ENCODE data around the gene STK24. TPM values are rescaled to one million over a fixed set of nuclear protein-coding genes. Genes with fewer than 3 reads are reported as not detected.
"Not testable (repeated sequence)": the region's sequence is repeated elsewhere in the genome, so short reads cannot be mapped to it uniquely, and the experiment has no call there.

STK24 gene
- total RNA-seq, 1 experiment from 2014 or later = 84.8 TPM

GRCh38 chr13:98622931-98623331 is 46.0 kb upstream of the STK24 start:
- Histone ChIP-seq H3K4me3 (ENCODE audit: low read depth, low read length, poor library complexity, severe bottlenecking) (no peak overlapping the region), H3K27me3 (replicated peaks; ENCODE audit: insufficient read depth, low read depth, low read length, poor library complexity) (no peaks in the 10 kb centered on the region), H3K4me1 (ENCODE audit: insufficient read depth, low read length, poor library complexity, severe bottlenecking) (peaks cover 6% of the 10 kb centered on the region), H3K9me3 (ENCODE audit: low read depth, low read length, poor library complexity, severe bottlenecking) (no peaks in the 10 kb centered on the region), H3K27ac (ENCODE audit: low read depth, low read length, poor library complexity, severe bottlenecking) (no peak overlapping the region), H3K36me3 (ENCODE audit: insufficient read depth, low read length, poor library complexity, severe bottlenecking) (no peaks in the 10 kb centered on the region)
- DNase-seq (ENCODE audit: low spot score) = peak; percentile 13
- CTCF ChIA-PET = no interaction called here
- no peak for TF ChIP-seq EZH2 (IDR thresholded peaks at IDR 0.05; ENCODE audit: borderline replicate concordance, low read depth, low read length, poor library complexity, severe bottlenecking)
- no peak for TF ChIP-seq CTCF (conservative IDR thresholded peaks at IDR 0.05; ENCODE audit: low read depth, low read length)
- intact Hi-C loops (cut with micrococcal nuclease; ENCODE audit: unreplicated experiment) = no loop called here
- POLR2A ChIA-PET (ENCODE audit: low non-redundant PET) = no interaction called here
- BruUV-seq (replicated peaks) = no TSS peak

GRCh38 chr13:98619556-98619955 is 42.6 kb upstream of the STK24 start:
- TF ChIP-seq CTCF (conservative IDR thresholded peaks at IDR 0.05; ENCODE audit: low read depth, low read length) = no peak
- TF ChIP-seq EZH2 (IDR thresholded peaks at IDR 0.05; ENCODE audit: borderline replicate concordance, low read depth, low read length, poor library complexity, severe bottlenecking) = no peak
- Histone ChIP-seq H3K36me3 (ENCODE audit: insufficient read depth, low read length, poor library complexity, severe bottlenecking) (no peaks in the 10 kb centered on the region), H3K4me1 (ENCODE audit: insufficient read depth, low read length, poor library complexity, severe bottlenecking) (no peaks in the 10 kb centered on the region), H3K27me3 (replicated peaks; ENCODE audit: insufficient read depth, low read depth, low read length, poor library complexity) (no peaks in the 10 kb centered on the region), H3K9me3 (ENCODE audit: low read depth, low read length, poor library complexity, severe bottlenecking) (no peaks in the 10 kb centered on the region), H3K4me3 (ENCODE audit: low read depth, low read length, poor library complexity, severe bottlenecking) (no peak overlapping the region), H3K27ac (ENCODE audit: low read depth, low read length, poor library complexity, severe bottlenecking) (no peak overlapping the region)
- ChIA-PET POLR2A (ENCODE audit: low non-redundant PET) (no interaction called here), CTCF (no interaction called here)
- BruUV-seq (replicated peaks) = no TSS peak
- intact Hi-C loops (cut with micrococcal nuclease; ENCODE audit: unreplicated experiment) = no loop called here
- DNase-seq (ENCODE audit: low spot score) = no peak

GRCh38 chr13:98615595-98615994 is 38.7 kb upstream of the STK24 start:
- H3K27ac ChIP-seq (ENCODE audit: low read depth, low read length, poor library complexity, severe bottlenecking) = not testable (repeated sequence)

GRCh38 chr13:98613591-98613990 is 36.7 kb upstream of the STK24 start:
- Histone ChIP-seq H3K9me3 (ENCODE audit: low read depth, low read length, poor library complexity, severe bottlenecking) (no peaks in the 10 kb centered on the region), H3K27ac (ENCODE audit: low read depth, low read length, poor library complexity, severe bottlenecking) (no peak overlapping the region), H3K4me1 (ENCODE audit: insufficient read depth, low read length, poor library complexity, severe bottlenecking) (peaks cover 10% of the 10 kb centered on the region), H3K36me3 (ENCODE audit: insufficient read depth, low read length, poor library complexity, severe bottlenecking) (no peaks in the 10 kb centered on the region), H3K27me3 (replicated peaks; ENCODE audit: insufficient read depth, low read depth, low read length, poor library complexity) (no peaks in the 10 kb centered on the region), H3K4me3 (ENCODE audit: low read depth, low read length, poor library complexity, severe bottlenecking) (no peak overlapping the region)
- TF ChIP-seq CTCF (conservative IDR thresholded peaks at IDR 0.05; ENCODE audit: low read depth, low read length) (no peak), EZH2 (IDR thresholded peaks at IDR 0.05; ENCODE audit: borderline replicate concordance, low read depth, low read length, poor library complexity, severe bottlenecking) (no peak)
- ChIA-PET POLR2A (ENCODE audit: low non-redundant PET) (no interaction called here), CTCF (no interaction called here)
- no TSS peak for BruUV-seq (replicated peaks)
- intact Hi-C loops (cut with micrococcal nuclease; ENCODE audit: unreplicated experiment) = no loop called here
- DNase-seq (ENCODE audit: low spot score) = peak; percentile 50

More at GRCh38 chr13:98615595-98615994, 38.7 kb upstream of the STK24 start:
- intact Hi-C loops (cut with micrococcal nuclease; ENCODE audit: unreplicated experiment); H3K9me3 ChIP-seq (ENCODE audit: low read depth, low read length, poor library complexity, severe bottlenecking); H3K4me1 ChIP-seq (ENCODE audit: insufficient read depth, low read length, poor library complexity, severe bottlenecking); POLR2A ChIA-PET (ENCODE audit: low non-redundant PET); H3K27me3 ChIP-seq (replicated peaks; ENCODE audit: insufficient read depth, low read depth, low read length, poor library complexity); DNase-seq (ENCODE audit: low spot score); H3K36me3 ChIP-seq (ENCODE audit: insufficient read depth, low read length, poor library complexity, severe bottlenecking); H3K4me3 ChIP-seq (ENCODE audit: low read depth, low read length, poor library complexity, severe bottlenecking); BruUV-seq (replicated peaks): not testable (repeated sequence)
- CTCF ChIA-PET = interaction anchor here (0.6 kb wide), 1 partner anchor 224 kb away, joined by 4 read pairs; no protein-coding TSS in a partner anchor

Data from A673 (cell line).